ENCODE data around the gene TNRC6B. TPM values are rescaled to one million over a fixed set of nuclear protein-coding genes. Genes with fewer than 3 reads are reported as not detected.
"Not testable (repeated sequence)": the region's sequence is repeated elsewhere in the genome, so short reads cannot be mapped to it uniquely, and the experiment has no call there.

The TNRC6B gene
- total and polyA plus RNA-seq, 4 experiments from 2014 or later = 27.3 to 155 (median 123) TPM

DNA sequence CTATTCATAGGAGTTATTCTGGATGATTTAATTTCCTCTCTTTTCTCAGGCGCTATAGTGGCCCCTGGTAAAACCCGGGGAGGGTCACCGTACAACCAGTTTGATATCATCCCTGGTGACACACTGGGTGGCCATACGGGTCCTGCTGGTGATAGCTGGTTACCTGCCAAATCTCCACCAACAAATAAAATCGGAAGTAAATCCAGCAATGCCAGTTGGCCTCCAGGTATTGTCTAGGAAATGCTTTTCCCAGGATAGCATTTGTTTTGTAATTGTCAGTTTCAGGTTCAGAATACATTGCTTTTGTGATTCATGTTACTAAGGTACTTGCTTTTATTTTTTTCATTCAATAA lies 133.0 kb downstream of the TNRC6B start:
- H3K27ac ChIP-seq (ENCODE audit: low read depth, low read length) = no peak overlapping the region
- peaks cover 14% of the 10 kb centered on the region for H3K4me1 ChIP-seq (ENCODE audit: insufficient read depth, low read length)
- intact Hi-C loops (cut with micrococcal nuclease) = loop anchor here (5.0 kb wide), 1 partner anchor 37 kb away; the partner anchor contains the start of gene ADSL
- peaks cover 80% of the 10 kb centered on the region for H3K36me3 ChIP-seq (ENCODE audit: insufficient read depth, low read length)
- peaks cover 71 to 83% of the 10 kb centered on the region in 2 donors for H3K36me3 Mint-ChIP-seq
- peaks cover 0 to 6% (median 0%) of the 10 kb centered on the region in 8 donors for H3K9me3 Mint-ChIP-seq
- POLR2A ChIA-PET (ENCODE audit: partially characterized antibody) = no interaction called here
- H3K27me3 Mint-ChIP-seq = no peaks in the 10 kb centered on the region
- no peak for DNase-seq
- peaks cover 29 to 44% (median 36%) of the 10 kb centered on the region in 4 donors for H3K4me1 Mint-ChIP-seq
- H3K27ac Mint-ChIP-seq = peak overlapping the region in 5 of 7 donors; percentile 16 to 82 (median 66)
- no peaks in the 10 kb centered on the region for H3K9me3 ChIP-seq (ENCODE audit: control insufficient read depth in 1 of 2, low read length in 2 of 2)
- no peak overlapping the region for H3K4me3 Mint-ChIP-seq
- CTCF ChIA-PET (ENCODE audit: partially characterized antibody) = interaction anchor here (2.7 kb wide), 1 partner anchor 37 kb away, joined by 13 read pairs; no protein-coding TSS in a partner anchor
- H3K27me3 ChIP-seq (ENCODE audit: insufficient read depth, low read length) = no peaks in the 10 kb centered on the region
- H3K4me3 ChIP-seq (ENCODE audit: low read length in 2 of 2) = no peak overlapping the region

- Mint-ChIP-seq H3K4me1 (peaks cover 30 to 48% (median 38%) of the 10 kb centered on the region in 4 donors), H3K36me3 (peaks cover 76 to 91% of the 10 kb centered on the region in 2 donors), H3K27ac (peak overlapping the region in 3 of 7 donors; percentile 55 to 88 (median 69))
- H3K27me3 Mint-ChIP-seq; CTCF ChIA-PET (ENCODE audit: partially characterized antibody); DNase-seq; H3K9me3 ChIP-seq (ENCODE audit: control insufficient read depth in 1 of 2, low read length in 2 of 2); H3K4me3 Mint-ChIP-seq; H3K27ac ChIP-seq (ENCODE audit: low read depth, low read length); H3K4me3 ChIP-seq (ENCODE audit: low read length in 2 of 2); H3K9me3 Mint-ChIP-seq; H3K27me3 ChIP-seq (ENCODE audit: insufficient read depth, low read length): not testable (repeated sequence)
- POLR2A ChIA-PET (ENCODE audit: partially characterized antibody) = interaction anchor here (0.7 to 1.0 kb wide), 3 partner anchors 12 to 35 kb away, joined by 3 to 4 read pairs (median 3); no protein-coding TSS in a partner anchor
- intact Hi-C loops (cut with micrococcal nuclease) = loop anchor here (5.0 kb wide), 1 partner anchor 36 kb away; the partner anchor contains the start of gene ADSL
- peaks cover 84% of the 10 kb centered on the region for H3K36me3 ChIP-seq (ENCODE audit: insufficient read depth, low read length)
- peaks cover 17% of the 10 kb centered on the region for H3K4me1 ChIP-seq (ENCODE audit: insufficient read depth, low read length)
Observed at GRCh38 chr22:40311646-40312045, 133.9 kb downstream of the TNRC6B start.

DNA sequence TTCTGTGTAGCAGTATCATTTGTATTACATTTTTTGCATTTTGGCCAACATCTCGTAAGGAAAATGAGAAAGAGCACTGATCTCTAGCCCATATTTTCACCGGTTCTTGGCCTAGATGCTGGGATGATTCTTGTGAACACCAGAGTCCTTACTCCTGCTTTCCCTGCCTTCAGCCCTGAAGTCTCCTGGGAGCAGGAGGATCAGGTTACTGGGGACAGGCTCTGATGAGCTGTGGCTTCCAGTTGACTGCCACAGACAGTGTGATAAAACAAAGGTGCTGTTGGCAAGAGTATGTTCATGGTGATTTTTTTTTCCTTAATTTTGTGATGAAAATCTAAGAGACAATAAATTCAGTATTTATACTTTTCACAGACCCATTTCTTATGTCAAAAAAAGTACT lies 134.3 kb downstream of the TNRC6B start:
- Mint-ChIP-seq H3K27me3 (no peaks in the 10 kb centered on the region), H3K4me1 (peaks cover 34 to 52% (median 42%) of the 10 kb centered on the region in 4 donors), H3K36me3 (peaks cover 80 to 95% of the 10 kb centered on the region in 2 donors), H3K27ac (peak overlapping the region in 5 of 7 donors; percentile 67 to 90 (median 88)), H3K4me3 (no peak overlapping the region), H3K9me3 (peaks cover 0 to 6% (median 0%) of the 10 kb centered on the region in 8 donors)
- intact Hi-C loops (cut with micrococcal nuclease) = loop anchor here (5.0 kb wide), 1 partner anchor 35 kb away; the partner anchor contains the start of gene ADSL
- peaks cover 19% of the 10 kb centered on the region for H3K4me1 ChIP-seq (ENCODE audit: insufficient read depth, low read length)
- no peaks in the 10 kb centered on the region for H3K27me3 ChIP-seq (ENCODE audit: insufficient read depth, low read length)
- H3K4me3 ChIP-seq (ENCODE audit: low read length in 2 of 2) = no peak overlapping the region
- no peaks in the 10 kb centered on the region for H3K9me3 ChIP-seq (ENCODE audit: control insufficient read depth in 1 of 2, low read length in 2 of 2)
- ChIA-PET CTCF (ENCODE audit: partially characterized antibody) (no interaction called here), POLR2A (ENCODE audit: partially characterized antibody) (interaction anchor here (0.7 to 1.0 kb wide), 2 partner anchors 12 to 35 kb away, joined by 3 to 4 read pairs; no protein-coding TSS in a partner anchor)
- H3K36me3 ChIP-seq (ENCODE audit: insufficient read depth, low read length) = peaks cover 87% of the 10 kb centered on the region
- no peak overlapping the region for H3K27ac ChIP-seq (ENCODE audit: low read depth, low read length)
- DNase-seq = no peak

DNA sequence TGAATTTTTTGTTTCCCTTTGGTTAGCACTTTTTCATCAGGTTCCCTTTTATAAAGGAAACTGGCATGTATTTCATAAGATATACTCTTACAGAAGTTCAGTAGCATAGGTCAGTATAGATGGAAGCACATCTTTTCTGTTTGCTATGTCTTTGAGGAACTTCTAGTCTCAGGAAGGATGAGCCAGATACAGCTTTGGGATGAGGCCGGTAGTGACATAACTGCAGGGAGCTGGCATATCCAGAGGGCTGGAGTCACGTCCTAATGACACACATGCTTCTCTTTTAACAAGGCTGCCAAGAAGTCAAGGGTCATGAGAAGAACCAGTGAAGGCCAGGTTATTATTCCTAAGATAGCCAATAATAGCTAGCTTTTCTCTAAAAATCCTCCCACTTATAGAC lies 135.3 kb downstream of the TNRC6B start:
- H3K27ac ChIP-seq (ENCODE audit: low read depth, low read length) = no peak overlapping the region
- POLR2A ChIA-PET (ENCODE audit: partially characterized antibody) = interaction anchor here (0.7 to 1.0 kb wide), 2 partner anchors 10 to 27 kb away, joined by 3 to 4 read pairs; no protein-coding TSS in a partner anchor
- peaks cover 25 to 49% (median 36%) of the 10 kb centered on the region in 4 donors for H3K4me1 Mint-ChIP-seq

DNA sequence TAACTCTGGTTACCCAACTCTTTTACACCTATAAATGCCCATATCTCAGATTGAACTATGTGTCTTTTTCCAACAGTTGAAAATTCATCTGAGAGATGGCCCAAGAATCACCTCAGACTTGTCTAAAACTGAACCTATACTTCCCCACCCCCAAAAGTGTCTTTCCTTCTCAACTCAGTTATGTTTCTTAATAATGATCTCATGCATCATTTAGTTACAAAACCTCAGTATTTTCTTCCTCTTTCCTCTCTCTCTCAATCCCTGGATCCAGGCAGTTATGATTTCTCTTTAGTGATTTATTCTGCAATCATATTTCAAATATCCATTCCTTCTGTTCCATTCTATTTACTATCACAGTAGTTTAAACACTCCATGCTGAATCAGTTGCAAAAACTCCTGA lies 136.3 kb downstream of the TNRC6B start:
- Mint-ChIP-seq H3K4me1 (peaks cover 16 to 45% (median 27%) of the 10 kb centered on the region in 4 donors), H3K27me3 (no peaks in the 10 kb centered on the region), H3K4me3 (no peak overlapping the region), H3K36me3 (peaks cover 73 to 91% of the 10 kb centered on the region in 2 donors), H3K9me3 (peaks cover 0 to 10% (median 0%) of the 10 kb centered on the region in 8 donors), H3K27ac (peak overlapping the region in 5 of 7 donors; percentile 9 to 61 (median 38))
- no peak for DNase-seq
- intact Hi-C loops (cut with micrococcal nuclease) = loop anchor here (5.0 kb wide), 1 partner anchor 33 kb away; the partner anchor contains the start of gene ADSL
- no peak overlapping the region for H3K27ac ChIP-seq (ENCODE audit: low read depth, low read length)
- H3K9me3 ChIP-seq (ENCODE audit: control insufficient read depth in 1 of 2, low read length in 2 of 2) = no peaks in the 10 kb centered on the region
- H3K4me1 ChIP-seq (ENCODE audit: insufficient read depth, low read length) = peaks cover 10% of the 10 kb centered on the region
- ChIA-PET CTCF (ENCODE audit: partially characterized antibody) (interaction anchor here (1.1 kb wide), 1 partner anchor 34 kb away, joined by 8 read pairs; no protein-coding TSS in a partner anchor), POLR2A (ENCODE audit: partially characterized antibody) (interaction anchor here (0.9 kb wide), 1 partner anchor 21 kb away, joined by 3 read pairs; no protein-coding TSS in a partner anchor)
- H3K4me3 ChIP-seq (ENCODE audit: low read length in 2 of 2) = no peak overlapping the region
- peaks cover 76% of the 10 kb centered on the region for H3K36me3 ChIP-seq (ENCODE audit: insufficient read depth, low read length)
- H3K27me3 ChIP-seq (ENCODE audit: insufficient read depth, low read length) = no peaks in the 10 kb centered on the region

More for the DNA sequence above, 135.3 kb downstream of the TNRC6B start:
- CTCF ChIA-PET (ENCODE audit: partially characterized antibody) = interaction anchor here (0.6 kb wide), 1 partner anchor 33 kb away, joined by 3 read pairs; no protein-coding TSS in a partner anchor
- Mint-ChIP-seq H3K27me3 (no peaks in the 10 kb centered on the region), H3K36me3 (peaks cover 80 to 96% of the 10 kb centered on the region in 2 donors), H3K4me3 (no peak overlapping the region), H3K27ac (peak overlapping the region; percentile 24 to 85 (median 59)), H3K9me3 (peaks cover 0 to 10% (median 0%) of the 10 kb centered on the region in 8 donors)
- Histone ChIP-seq H3K4me3 (ENCODE audit: low read length in 2 of 2) (no peak overlapping the region), H3K9me3 (ENCODE audit: control insufficient read depth in 1 of 2, low read length in 2 of 2) (no peaks in the 10 kb centered on the region), H3K36me3 (ENCODE audit: insufficient read depth, low read length) (peaks cover 86% of the 10 kb centered on the region), H3K4me1 (ENCODE audit: insufficient read depth, low read length) (peaks cover 19% of the 10 kb centered on the region), H3K27me3 (ENCODE audit: insufficient read depth, low read length) (no peaks in the 10 kb centered on the region)
- intact Hi-C loops (cut with micrococcal nuclease) = loop anchor here (5.0 kb wide), 1 partner anchor 34 kb away; the partner anchor contains the start of gene ADSL
- no peak for DNase-seq

DNA sequence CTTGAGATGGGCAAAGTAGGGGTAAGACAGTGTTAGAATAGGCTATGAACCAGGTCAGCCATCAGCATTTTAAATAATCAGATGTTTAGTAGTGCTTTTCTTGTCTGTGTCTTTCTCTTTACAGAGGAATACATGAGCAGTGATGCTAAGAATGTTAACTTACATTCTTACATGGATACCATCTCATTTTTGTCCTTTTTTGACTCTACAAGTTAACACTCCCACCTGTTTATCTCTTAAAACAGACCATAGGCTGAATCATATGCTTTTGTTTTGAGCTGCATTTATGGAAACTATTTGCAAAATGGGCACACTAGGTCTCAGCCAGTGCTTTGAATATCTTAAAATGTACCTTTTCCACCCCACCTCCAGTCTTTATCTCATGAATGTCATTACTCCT lies 143.0 kb downstream of the TNRC6B start:
- intact Hi-C loops (cut with micrococcal nuclease) = no loop called here
- no peak overlapping the region for H3K4me3 ChIP-seq (ENCODE audit: low read length in 2 of 2)
- H3K36me3 ChIP-seq (ENCODE audit: insufficient read depth, low read length) = peaks cover 46% of the 10 kb centered on the region
- H3K27ac ChIP-seq (ENCODE audit: low read depth, low read length) = no peak overlapping the region
- POLR2A ChIA-PET (ENCODE audit: partially characterized antibody) = interaction anchor here (8.4 kb wide), 1 partner anchor 26 kb away, joined by 144 read pairs; the partner anchor contains the start of gene ADSL
- H3K4me1 Mint-ChIP-seq = peaks cover 40 to 73% (median 56%) of the 10 kb centered on the region in 4 donors
- H3K4me1 ChIP-seq (ENCODE audit: insufficient read depth, low read length) = peaks cover 48% of the 10 kb centered on the region
- H3K9me3 ChIP-seq (ENCODE audit: control insufficient read depth in 1 of 2, low read length in 2 of 2) = no peaks in the 10 kb centered on the region
- peaks cover 52 to 71% of the 10 kb centered on the region in 2 donors for H3K36me3 Mint-ChIP-seq
- H3K27ac Mint-ChIP-seq = peak overlapping the region; percentile 37 to 95 (median 71)
- no peaks in the 10 kb centered on the region for H3K27me3 Mint-ChIP-seq
- DNase-seq = no peak
- CTCF ChIA-PET (ENCODE audit: partially characterized antibody) = no interaction called here
- H3K27me3 ChIP-seq (ENCODE audit: insufficient read depth, low read length) = no peaks in the 10 kb centered on the region
- H3K9me3 Mint-ChIP-seq = peaks cover 0 to 4% (median 0%) of the 10 kb centered on the region in 8 donors
- H3K4me3 Mint-ChIP-seq = no peak overlapping the region

DNA sequence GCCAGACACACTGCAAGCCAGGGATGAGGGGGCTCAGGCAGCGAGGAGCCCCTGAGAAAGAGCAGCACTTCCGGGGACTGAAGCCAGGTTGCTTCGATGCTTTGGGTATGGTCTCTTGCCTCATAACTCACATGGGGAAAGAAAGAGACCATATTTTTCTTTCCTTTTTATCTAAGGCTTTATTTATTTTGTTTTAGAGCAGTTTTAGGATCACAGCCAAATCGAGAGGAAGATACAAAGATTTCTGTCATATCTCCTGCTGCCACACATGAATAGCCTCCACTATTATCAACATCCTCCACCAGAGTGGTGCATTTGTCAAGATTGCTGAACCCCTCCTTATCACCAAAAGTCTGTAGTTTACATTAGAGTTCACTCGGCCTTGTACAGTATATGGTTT lies 144.3 kb downstream of the TNRC6B start:
- Mint-ChIP-seq H3K27ac (peak overlapping the region; percentile 49 to 95 (median 79)), H3K27me3 (no peaks in the 10 kb centered on the region), H3K36me3 (peaks cover 43 to 60% of the 10 kb centered on the region in 2 donors), H3K4me3 (peak overlapping the region in 7 of 8 donors; percentile 11 to 63 (median 29)), H3K4me1 (peaks cover 41 to 76% (median 61%) of the 10 kb centered on the region in 4 donors), H3K9me3 (peaks cover 0 to 4% (median 0%) of the 10 kb centered on the region in 8 donors)
- H3K27me3 ChIP-seq (ENCODE audit: insufficient read depth, low read length) = no peaks in the 10 kb centered on the region
- H3K4me1 ChIP-seq (ENCODE audit: insufficient read depth, low read length) = peaks cover 57% of the 10 kb centered on the region
- intact Hi-C loops (cut with micrococcal nuclease) = no loop called here
- DNase-seq = no peak
- no peak overlapping the region for H3K4me3 ChIP-seq (ENCODE audit: low read length in 2 of 2)
- no peaks in the 10 kb centered on the region for H3K9me3 ChIP-seq (ENCODE audit: control insufficient read depth in 1 of 2, low read length in 2 of 2)
- POLR2A ChIA-PET (ENCODE audit: partially characterized antibody) = interaction anchor here (1.9 to 8.4 kb wide), 3 partner anchors 13 to 25 kb away, joined by 4 to 144 read pairs (median 92); partner anchors contain the start of gene ADSL
- CTCF ChIA-PET (ENCODE audit: partially characterized antibody) = interaction anchor here (10.3 kb wide), 1 partner anchor 25 kb away, joined by 123 read pairs; the partner anchor contains the start of gene ADSL
- peaks cover 37% of the 10 kb centered on the region for H3K36me3 ChIP-seq (ENCODE audit: insufficient read depth, low read length)
- no peak overlapping the region for H3K27ac ChIP-seq (ENCODE audit: low read depth, low read length)

All from CD4-positive, alpha-beta memory T cell (primary cell).